Stimulated activated naive CD4-positive, alpha-beta T cell (primary cell): ENCODE data around the gene USP8.

ENCODE experiments used
- DNase-seq, 6 experiments: peaks; one replicate each; lab custom pipeline; 2025; lab: John Stamatoyannopoulos, UW

Gene USP8

GRCh38 chr15:50543556-50543955, 119.4 kb downstream of the USP8 start:
- no peak for DNase-seq

DNA sequence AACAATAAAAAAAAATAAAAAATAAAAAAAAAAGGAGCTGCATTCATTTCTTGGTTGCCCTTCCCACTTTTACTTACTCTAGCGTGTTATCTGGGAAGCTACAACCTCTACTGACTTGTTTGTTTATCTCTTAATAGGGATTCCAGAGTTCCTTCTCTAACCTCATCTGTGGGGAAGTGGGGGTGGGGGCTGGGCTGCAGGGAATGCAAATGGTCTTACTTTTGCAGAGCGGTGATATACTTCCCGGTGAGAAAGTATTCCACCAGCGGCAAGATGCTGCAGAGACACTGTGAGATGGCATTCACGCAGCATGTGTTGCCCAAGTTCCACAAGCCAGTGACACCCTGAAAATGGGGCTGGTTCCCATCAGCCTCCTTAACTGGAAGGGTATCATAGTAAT, 120.2 kb downstream of the USP8 start:
- DNase-seq, result no peak

DNA sequence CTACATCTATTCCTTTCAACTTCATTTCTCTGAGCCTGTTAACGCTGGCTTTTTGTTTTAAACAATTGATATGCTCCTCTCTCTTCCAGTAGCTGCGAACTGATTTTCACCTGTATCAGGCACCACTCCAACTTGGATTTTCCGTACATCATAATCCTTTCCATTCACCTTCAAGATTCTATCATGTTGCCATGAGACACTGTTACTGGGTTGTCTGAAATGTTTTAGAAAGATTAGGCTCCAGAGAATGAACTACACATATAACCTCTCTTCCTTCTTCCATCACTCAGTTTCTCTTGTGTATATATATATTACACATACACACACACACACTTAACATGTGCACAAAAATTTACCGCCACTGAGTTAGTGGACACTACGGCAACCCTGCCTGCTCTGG, 122.4 kb downstream of the USP8 start, which contains the start of gene USP50:
Gene USP50, minus strand, starts transcription at position 101 of the 400 bp plus-strand sequence. CDS start 141 bp downstream, outside the sequence.
- DNase-seq, result no peak

GRCh38 chr15:50549326-50549725, 125.1 kb downstream of the USP8 start:
- DNase-seq, result no peak

- DNase-seq, result no peak
These were observed 128.0 kb downstream of the USP8 start for GRCh38 chr15:50552238-50552637.

GRCh38 chr15:50556642-50557371, 132.6 kb downstream of the USP8 start:
- no peak for DNase-seq

DNA sequence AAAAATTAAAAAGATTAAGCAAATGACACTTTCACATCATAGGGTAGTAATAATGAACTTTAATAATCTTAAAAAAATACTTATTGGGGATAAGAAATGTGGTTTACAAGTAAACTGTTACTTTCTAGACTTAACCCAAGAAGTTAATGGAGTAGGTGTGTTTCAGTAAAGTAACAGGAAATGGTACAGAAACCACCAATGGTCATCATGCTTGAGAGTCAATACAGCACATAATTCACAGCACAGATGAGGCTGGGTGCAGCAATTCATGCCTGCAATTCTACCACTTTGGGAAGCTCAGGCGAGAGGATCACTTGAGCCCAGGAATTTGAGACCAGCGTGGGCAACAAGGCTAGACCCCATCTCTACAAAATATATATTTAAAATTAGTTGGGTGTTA, 133.8 kb downstream of the USP8 start:
- DNase-seq, result no peak

GRCh38 chr15:50562735-50563640, 138.8 kb downstream of the USP8 start:
- no peak for DNase-seq

DNA sequence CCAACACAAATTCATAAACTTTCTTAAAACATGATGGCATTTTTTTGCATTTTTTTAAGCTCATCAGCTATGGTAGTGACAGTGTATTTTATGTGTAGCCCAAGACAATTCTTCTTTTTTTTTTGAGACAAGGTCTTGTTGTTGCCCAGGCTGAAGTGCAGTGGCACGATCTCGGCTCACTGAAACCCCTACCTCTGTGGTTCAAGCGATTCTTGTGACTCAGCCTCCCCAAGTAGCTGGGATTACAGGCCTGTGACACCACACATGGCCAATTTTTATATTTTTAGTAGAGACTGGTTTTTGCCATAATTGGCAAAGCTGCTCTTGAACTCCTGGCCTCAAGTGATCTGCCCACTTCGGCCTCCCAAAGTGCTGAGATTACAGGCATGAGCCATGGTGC, 139.6 kb downstream of the USP8 start:
- DNase-seq, result no peak
